Prostate gland (tissue), 2 donors: Measurements from ENCODE around the gene COL4A6.

Experiments
- POLR2A ChIP-seq: fragments of 450-650 bp; IDR thresholded peaks from one replicate; pipeline ENCODE4 v1.6.1; 2016; ENCODE audit warnings: antibody characterized with exemption, mild to moderate bottlenecking
- TF ChIP-seq, protein P1 (sequence below), 4 experiments: fragments of 200-600 bp in 2 of 4; fragments of 450-650 bp in 2 of 4; sonication (generic) in 2 of 4; IDR thresholded peaks; 1 replicate in 3 of 4; 2 replicates in 1 of 4; pipeline ENCODE4 v1.5.1; 2016 to 2019; ENCODE audit warnings: antibody characterized with exemption in 4 of 4, mild to moderate bottlenecking in 2 of 4, moderate library complexity in 2 of 4

DNA sequence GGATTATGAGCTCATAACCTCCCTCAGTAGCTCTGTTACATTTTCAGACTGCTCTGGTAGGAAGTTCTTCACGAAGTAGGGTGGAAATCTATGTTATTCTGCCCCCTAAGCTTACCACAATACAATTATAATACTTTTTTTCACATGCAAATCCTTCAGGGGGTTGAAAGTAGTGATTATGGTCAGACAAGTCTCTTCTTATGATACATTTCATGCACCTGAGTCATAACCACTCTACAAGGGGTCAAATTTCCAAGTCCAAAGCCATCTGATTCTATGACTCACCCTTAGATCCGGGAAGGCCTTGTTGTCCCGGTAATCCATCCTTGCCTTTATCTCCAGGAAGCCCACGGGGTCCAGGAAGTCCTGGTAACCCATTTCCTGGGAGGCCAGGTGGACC is 251.4 kb downstream of the COL4A6 start:
- TF ChIP-seq, protein P1, sequence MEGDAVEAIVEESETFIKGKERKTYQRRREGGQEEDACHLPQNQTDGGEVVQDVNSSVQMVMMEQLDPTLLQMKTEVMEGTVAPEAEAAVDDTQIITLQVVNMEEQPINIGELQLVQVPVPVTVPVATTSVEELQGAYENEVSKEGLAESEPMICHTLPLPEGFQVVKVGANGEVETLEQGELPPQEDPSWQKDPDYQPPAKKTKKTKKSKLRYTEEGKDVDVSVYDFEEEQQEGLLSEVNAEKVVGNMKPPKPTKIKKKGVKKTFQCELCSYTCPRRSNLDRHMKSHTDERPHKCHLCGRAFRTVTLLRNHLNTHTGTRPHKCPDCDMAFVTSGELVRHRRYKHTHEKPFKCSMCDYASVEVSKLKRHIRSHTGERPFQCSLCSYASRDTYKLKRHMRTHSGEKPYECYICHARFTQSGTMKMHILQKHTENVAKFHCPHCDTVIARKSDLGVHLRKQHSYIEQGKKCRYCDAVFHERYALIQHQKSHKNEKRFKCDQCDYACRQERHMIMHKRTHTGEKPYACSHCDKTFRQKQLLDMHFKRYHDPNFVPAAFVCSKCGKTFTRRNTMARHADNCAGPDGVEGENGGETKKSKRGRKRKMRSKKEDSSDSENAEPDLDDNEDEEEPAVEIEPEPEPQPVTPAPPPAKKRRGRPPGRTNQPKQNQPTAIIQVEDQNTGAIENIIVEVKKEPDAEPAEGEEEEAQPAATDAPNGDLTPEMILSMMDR (IDR thresholded peaks at IDR 0.05) = no peak
- TF ChIP-seq POLR2A = no peak
